Stimulated activated naive CD8-positive, alpha-beta T cell treated with anti-CD3 and anti-CD28 coated beads, Interleukin-15, Interleukin-2, amounts not matched to agents 100 ng/mL and 50 ng/mL, for 24 hours (primary cell): Measurements from ENCODE around the gene REPIN1.

Source experiments
- H3K27ac Mint-ChIP-seq: one replicate; pipeline ENCODE4 v1.8.0; 2021; ENCODE audit warnings: mild to moderate bottlenecking, mixed read lengths
- H3K27me3 Mint-ChIP-seq: one replicate; pipeline ENCODE4 v1.8.0; 2021; ENCODE audit warnings: mixed read lengths
- H3K36me3 Mint-ChIP-seq: one replicate; pipeline ENCODE4 v1.8.0; 2021; ENCODE audit warnings: low read depth, mixed read lengths
- H3K4me1 Mint-ChIP-seq: one replicate; pipeline ENCODE4 v1.8.0; 2021; ENCODE audit warnings: low read depth, mixed read lengths
- H3K4me3 Mint-ChIP-seq: one replicate; pipeline ENCODE4 v1.8.0; 2021; ENCODE audit warnings: mild to moderate bottlenecking, mixed read lengths
- H3K9me3 Mint-ChIP-seq: one replicate; pipeline ENCODE4 v1.8.0; 2021; ENCODE audit warnings: mixed read lengths

REPIN1 gene

GRCh38 chr7:150343225-150343624 lies 25.4 kb upstream of the REPIN1 start:
- Mint-ChIP-seq H3K27me3 (peaks cover 35% of the 10 kb centered on the region), H3K27ac (no peak overlapping the region), H3K4me1 (peaks cover 7% of the 10 kb centered on the region), H3K9me3 (no peaks in the 10 kb centered on the region), H3K4me3 (no peak overlapping the region), H3K36me3 (no peaks in the 10 kb centered on the region)

GRCh38 chr7:150344299-150344698 lies 24.3 kb upstream of the REPIN1 start:
- no peak overlapping the region for H3K4me3 Mint-ChIP-seq
- H3K27me3 Mint-ChIP-seq: peaks cover 35% of the 10 kb centered on the region
- peaks cover 7% of the 10 kb centered on the region for H3K4me1 Mint-ChIP-seq

GRCh38 chr7:150345012-150345411 lies 23.6 kb upstream of the REPIN1 start:
- Mint-ChIP-seq H3K27ac (no peak overlapping the region), H3K4me1 (peaks cover 7% of the 10 kb centered on the region), H3K27me3 (peaks cover 35% of the 10 kb centered on the region), H3K9me3 (no peaks in the 10 kb centered on the region), H3K4me3 (no peak overlapping the region), H3K36me3 (no peaks in the 10 kb centered on the region)

More at GRCh38 chr7:150344299-150344698, 24.3 kb upstream of the REPIN1 start:
- Mint-ChIP-seq H3K36me3 (no peaks in the 10 kb centered on the region), H3K9me3 (no peaks in the 10 kb centered on the region), H3K27ac (no peak overlapping the region)

- Mint-ChIP-seq H3K4me1 (no peaks in the 10 kb centered on the region), H3K36me3 (no peaks in the 10 kb centered on the region), H3K27ac (no peak overlapping the region), H3K4me3 (no peak overlapping the region), H3K9me3 (no peaks in the 10 kb centered on the region), H3K27me3 (peaks cover 33% of the 10 kb centered on the region)
These were observed 21.7 kb upstream of the REPIN1 start for GRCh38 chr7:150346922-150347321.

- Mint-ChIP-seq H3K4me1 (peaks cover 11% of the 10 kb centered on the region), H3K36me3 (no peaks in the 10 kb centered on the region), H3K4me3 (no peak overlapping the region), H3K27me3 (no peaks in the 10 kb centered on the region), H3K27ac (no peak overlapping the region), H3K9me3 (no peaks in the 10 kb centered on the region)
These were observed 16.9 kb upstream of the REPIN1 start for GRCh38 chr7:150351587-150352194.

GRCh38 chr7:150355666-150356059 lies 13.0 kb upstream of the REPIN1 start:
- Mint-ChIP-seq H3K4me3 (no peak overlapping the region), H3K27ac (no peak overlapping the region), H3K9me3 (peaks cover 4% of the 10 kb centered on the region), H3K36me3 (no peaks in the 10 kb centered on the region), H3K27me3 (no peaks in the 10 kb centered on the region), H3K4me1 (peaks cover 45% of the 10 kb centered on the region)

- Mint-ChIP-seq H3K9me3 (peaks cover 4% of the 10 kb centered on the region), H3K27me3 (no peaks in the 10 kb centered on the region), H3K36me3 (no peaks in the 10 kb centered on the region), H3K4me1 (peaks cover 45% of the 10 kb centered on the region), H3K4me3 (no peak overlapping the region), H3K27ac (no peak overlapping the region)
These were observed 12.2 kb upstream of the REPIN1 start for GRCh38 chr7:150356265-150356897.

GRCh38 chr7:150357270-150357669 lies 11.4 kb upstream of the REPIN1 start:
- peaks cover 45% of the 10 kb centered on the region for H3K4me1 Mint-ChIP-seq
- H3K4me3 Mint-ChIP-seq: peak overlapping the region; percentile 65
- peak overlapping the region; percentile 79 for H3K27ac Mint-ChIP-seq

GRCh38 chr7:150357771-150358427 lies 10.7 kb upstream of the REPIN1 start:
- Mint-ChIP-seq H3K9me3 (peaks cover 4% of the 10 kb centered on the region), H3K27me3 (no peaks in the 10 kb centered on the region), H3K4me1 (peaks cover 45% of the 10 kb centered on the region), H3K27ac (peak overlapping the region; percentile 79), H3K36me3 (no peaks in the 10 kb centered on the region), H3K4me3 (peak overlapping the region; percentile 65)

More at GRCh38 chr7:150357270-150357669, 11.4 kb upstream of the REPIN1 start:
- no peaks in the 10 kb centered on the region for H3K27me3 Mint-ChIP-seq
- H3K9me3 Mint-ChIP-seq: peaks cover 4% of the 10 kb centered on the region
- no peaks in the 10 kb centered on the region for H3K36me3 Mint-ChIP-seq

- Mint-ChIP-seq H3K4me1 (peaks cover 45% of the 10 kb centered on the region), H3K4me3 (no peak overlapping the region), H3K27ac (no peak overlapping the region), H3K9me3 (peaks cover 4% of the 10 kb centered on the region), H3K36me3 (no peaks in the 10 kb centered on the region), H3K27me3 (no peaks in the 10 kb centered on the region)
These were observed 10.2 kb upstream of the REPIN1 start for GRCh38 chr7:150358433-150358832.

GRCh38 chr7:150358988-150359621 lies 9.5 kb upstream of the REPIN1 start:
- peaks cover 4% of the 10 kb centered on the region for H3K9me3 Mint-ChIP-seq
- H3K4me3 Mint-ChIP-seq: no peak overlapping the region
- H3K4me1 Mint-ChIP-seq: peaks cover 49% of the 10 kb centered on the region
- H3K27ac Mint-ChIP-seq: no peak overlapping the region
- H3K27me3 Mint-ChIP-seq: no peaks in the 10 kb centered on the region
- no peaks in the 10 kb centered on the region for H3K36me3 Mint-ChIP-seq

GRCh38 chr7:150359622-150360362 lies 8.8 kb upstream of the REPIN1 start:
- no peaks in the 10 kb centered on the region for H3K36me3 Mint-ChIP-seq
- peaks cover 53% of the 10 kb centered on the region for H3K4me1 Mint-ChIP-seq
- no peak overlapping the region for H3K4me3 Mint-ChIP-seq

GRCh38 chr7:150360363-150361058 lies 8.1 kb upstream of the REPIN1 start:
- peaks cover 59% of the 10 kb centered on the region for H3K4me1 Mint-ChIP-seq
- peak overlapping the region; percentile 79 for H3K27ac Mint-ChIP-seq
- peaks cover 4% of the 10 kb centered on the region for H3K9me3 Mint-ChIP-seq
- no peaks in the 10 kb centered on the region for H3K36me3 Mint-ChIP-seq
- no peaks in the 10 kb centered on the region for H3K27me3 Mint-ChIP-seq
- no peak overlapping the region for H3K4me3 Mint-ChIP-seq

More at GRCh38 chr7:150359622-150360362, 8.8 kb upstream of the REPIN1 start:
- Mint-ChIP-seq H3K27me3 (no peaks in the 10 kb centered on the region), H3K9me3 (peaks cover 4% of the 10 kb centered on the region), H3K27ac (peak overlapping the region; percentile 79)

GRCh38 chr7:150361402-150361801 lies 7.2 kb upstream of the REPIN1 start:
- Mint-ChIP-seq H3K27ac (no peak overlapping the region), H3K4me3 (no peak overlapping the region), H3K27me3 (no peaks in the 10 kb centered on the region), H3K4me1 (peaks cover 60% of the 10 kb centered on the region), H3K9me3 (peaks cover 4% of the 10 kb centered on the region), H3K36me3 (no peaks in the 10 kb centered on the region)
